Measurements from ENCODE around the gene NFASC.
A peak's percentile ranks its signal among the peaks of the same experiment; 100 is the strongest.

The NFASC gene

DNA sequence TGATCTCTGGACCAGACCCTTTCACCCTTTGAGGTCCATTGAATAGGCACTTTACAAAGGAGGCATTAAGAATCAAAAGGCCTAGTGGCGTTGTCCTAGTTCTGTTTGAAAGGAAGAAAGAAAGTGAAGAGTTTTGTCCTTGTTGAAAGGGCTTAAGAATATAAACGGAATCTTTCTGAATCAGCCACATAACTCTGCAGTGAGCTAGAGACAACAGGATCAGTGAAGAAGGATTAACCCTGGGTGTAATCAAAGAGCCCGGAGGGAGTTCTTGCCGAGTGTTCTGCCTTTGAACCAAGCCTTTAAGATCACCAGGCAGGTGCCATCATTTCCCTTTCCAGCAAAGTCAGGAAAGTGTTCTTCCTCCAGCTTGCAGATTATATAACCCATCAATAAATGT is 117.5 kb downstream of the NFASC start:
- no peak for DNase-seq

DNA sequence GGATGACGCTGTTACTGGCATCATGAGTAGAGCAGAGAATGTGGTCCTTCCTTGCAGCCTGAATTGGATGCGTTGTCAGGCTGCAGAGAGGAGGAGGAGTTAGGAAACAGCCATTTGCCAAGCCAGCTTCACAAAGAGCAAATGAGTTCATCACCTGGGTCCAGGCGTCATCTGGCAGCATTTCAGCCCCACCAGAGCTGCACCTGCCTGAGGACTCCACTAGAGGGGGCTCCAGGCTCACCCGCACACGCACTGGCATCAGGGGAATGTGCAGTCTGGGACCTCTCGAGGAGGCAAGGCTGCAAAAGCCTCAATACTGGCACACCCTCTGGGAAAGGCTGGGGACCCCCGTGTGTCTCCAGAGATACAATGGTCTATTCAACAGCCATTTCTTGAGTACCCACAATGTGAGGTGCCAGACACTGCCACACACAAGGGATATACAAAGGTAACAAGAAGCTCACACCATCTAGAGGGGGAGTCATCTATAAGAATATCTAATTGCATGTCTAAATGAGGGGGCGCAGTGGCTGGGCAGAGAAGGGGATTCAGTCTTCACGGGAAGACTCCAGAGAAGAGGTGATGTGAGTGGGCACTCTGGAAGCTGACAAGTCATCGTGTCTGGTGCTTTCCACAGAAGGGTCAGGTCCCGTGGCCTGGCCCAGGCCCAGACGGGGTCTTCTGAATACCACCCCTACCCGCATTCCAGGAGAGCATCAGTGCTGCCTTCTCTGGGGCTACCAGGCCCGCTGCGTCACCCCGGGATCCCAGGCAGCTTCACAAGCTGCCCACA is 118.8 kb downstream of the NFASC start:
- DNase-seq: peak; percentile 15

- no peak for DNase-seq
These were observed 119.5 kb downstream of the NFASC start for GRCh38 chr1:204990059-204990664.

- DNase-seq: no peak
These were observed 120.2 kb downstream of the NFASC start for GRCh38 chr1:204990721-204991341.

DNA sequence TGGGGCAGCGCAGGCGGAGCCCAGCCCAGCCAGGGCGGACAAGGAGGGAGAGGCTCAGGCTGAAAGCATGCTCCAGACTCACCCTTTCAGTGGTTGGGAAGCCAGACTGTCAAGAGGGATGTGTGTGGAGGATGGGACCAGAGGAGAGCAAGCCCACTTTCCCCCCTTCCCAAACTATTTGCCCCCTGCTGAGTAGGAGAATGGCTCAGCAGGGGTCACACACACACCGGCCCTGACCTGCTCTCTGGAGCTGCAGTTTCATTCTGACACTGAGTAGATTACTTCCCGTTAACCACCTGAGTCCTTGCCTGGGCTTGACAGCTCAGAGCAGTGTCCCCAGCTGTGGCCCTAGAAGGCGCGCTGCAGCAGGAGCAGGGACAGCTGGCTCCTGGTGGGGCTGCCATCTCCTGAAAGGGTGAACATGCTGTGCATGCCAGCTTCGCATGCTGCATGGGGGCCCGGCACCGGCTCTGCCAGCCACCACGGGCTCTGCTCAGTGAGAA is 120.7 kb downstream of the NFASC start:
- no peak for DNase-seq

DNA sequence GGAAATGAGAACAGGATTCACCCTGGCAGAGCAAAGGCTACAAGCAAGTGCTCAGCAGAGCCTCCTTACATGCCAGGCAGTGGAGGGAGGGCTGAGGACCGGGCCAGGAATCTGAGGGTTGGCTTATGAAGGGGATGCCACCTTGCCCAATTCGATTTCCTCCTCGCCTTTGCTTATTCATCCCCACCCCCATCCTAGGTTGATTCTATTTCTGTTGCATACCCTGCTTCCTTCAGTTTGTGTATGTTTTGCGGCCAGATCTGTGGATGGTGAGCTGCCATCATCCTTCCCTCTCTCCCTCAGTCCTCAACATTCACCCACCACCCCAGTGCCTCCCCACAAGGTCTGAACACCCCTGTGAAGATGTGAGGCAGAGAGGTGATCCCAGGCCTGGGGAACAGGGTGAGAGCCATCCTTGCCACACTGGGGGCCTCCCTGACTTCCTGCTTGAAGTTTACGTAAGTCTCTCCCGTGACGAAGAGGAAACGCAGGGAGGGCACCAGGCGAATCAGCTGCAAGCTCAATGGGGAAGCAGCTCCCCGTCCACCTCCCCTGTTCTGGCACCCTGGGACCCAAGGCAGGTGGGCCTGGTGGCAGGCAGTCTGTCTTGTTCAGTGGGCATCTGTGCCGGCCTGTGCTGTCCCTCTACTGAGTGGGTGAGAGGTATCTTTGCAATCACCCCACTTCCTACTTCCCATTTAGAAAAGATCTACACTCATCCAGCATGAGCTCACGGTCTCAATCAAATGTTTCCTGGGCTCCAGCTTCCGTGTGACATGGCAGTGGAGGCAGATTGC is 121.7 kb downstream of the NFASC start:
- DNase-seq: no peak

GRCh38 chr1:204992998-204993314 is 122.3 kb downstream of the NFASC start:
- DNase-seq: no peak

DNA sequence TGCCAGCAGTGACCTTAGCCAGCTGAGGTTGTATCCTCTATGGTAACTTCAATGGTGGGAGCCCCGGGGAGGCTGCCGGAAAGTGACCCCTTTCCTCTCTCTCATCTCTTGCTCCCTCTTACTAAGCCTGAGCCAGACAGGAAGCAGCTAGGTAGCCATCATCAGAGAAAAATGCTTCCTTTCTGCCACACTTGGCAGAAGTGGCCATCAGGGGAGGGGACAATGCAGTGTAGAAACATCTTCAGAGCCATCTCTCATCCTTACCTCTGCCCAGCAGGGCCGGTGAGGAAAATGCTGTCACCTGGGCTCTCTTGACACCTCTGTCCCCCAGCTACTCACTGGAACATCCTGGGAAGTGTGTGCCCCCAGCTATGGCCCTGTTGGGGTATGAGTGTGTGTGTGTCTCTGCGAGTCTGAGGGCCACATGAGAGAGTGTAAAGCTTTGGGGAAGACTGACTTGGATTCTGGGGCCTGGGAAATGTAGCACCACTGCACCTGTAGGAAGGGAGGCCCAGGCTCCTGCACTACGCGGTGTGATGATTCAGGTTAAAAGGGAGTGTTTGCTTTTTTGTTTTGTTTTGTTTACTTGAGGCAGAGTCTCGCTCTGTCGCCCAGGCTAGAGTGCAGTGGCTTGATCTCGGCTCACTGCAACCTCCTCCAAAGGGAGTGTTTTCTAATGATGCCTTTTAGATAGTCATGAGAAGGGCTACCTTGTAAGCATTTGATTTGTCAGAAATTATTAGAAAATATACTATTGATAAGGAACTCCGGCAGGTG is 123.6 kb downstream of the NFASC start:
- DNase-seq: no peak

DNA sequence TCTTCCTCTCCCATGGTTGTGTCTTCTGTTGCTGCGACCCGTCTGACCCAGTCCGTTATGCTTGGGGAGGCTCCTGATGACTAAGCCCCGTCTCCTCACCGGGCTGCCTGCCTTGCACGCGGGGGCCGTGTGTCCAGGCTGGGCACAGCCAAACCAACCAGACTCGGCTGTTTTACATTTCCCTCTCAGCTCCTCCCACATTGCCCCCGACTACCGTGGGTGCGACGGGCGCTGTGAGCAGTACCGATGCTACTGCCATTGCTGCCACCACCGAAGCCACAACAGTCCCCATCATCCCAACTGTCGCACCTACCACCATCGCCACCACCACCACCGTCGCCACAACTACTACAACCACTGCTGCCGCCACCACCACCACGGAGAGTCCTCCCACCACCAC is 126.3 kb downstream of the NFASC start:
- no peak for DNase-seq

DNA sequence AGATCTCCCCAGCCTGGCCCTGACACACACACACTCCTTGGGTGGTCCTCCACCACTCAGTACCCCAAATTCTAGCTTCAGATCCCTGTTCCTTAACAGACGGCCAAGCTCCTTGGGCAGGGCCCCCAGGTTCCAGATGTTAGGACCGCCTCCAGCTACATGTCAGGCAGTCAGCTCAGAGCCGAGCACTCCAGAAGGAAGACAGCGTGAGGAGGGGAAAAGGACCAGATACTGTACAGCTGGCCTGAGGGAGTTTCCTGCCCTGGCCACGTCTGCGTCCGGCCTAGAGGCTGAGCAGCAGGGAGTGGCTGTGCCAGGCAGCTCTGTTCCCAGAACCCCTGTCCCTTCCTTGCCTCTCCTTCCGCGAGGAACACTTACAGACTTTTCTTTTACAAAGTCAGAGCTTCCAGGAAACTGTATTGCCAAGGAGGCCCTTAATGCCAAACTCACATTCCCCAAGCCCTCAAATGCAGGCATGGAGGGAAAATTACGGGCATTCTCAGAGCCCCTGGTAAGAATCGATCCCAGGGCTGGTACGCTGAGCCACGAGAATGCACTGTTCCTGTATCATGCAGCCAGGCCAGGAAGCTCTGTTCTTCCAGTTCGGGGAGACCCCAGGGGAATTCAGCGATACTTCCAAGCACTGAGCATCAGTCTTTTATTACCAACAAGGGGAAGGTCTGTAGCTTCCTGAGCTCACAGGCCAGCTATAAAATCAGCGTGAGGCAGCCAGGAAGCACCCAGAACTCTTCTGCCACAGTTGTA is 127.1 kb downstream of the NFASC start:
- DNase-seq: no peak

DNA sequence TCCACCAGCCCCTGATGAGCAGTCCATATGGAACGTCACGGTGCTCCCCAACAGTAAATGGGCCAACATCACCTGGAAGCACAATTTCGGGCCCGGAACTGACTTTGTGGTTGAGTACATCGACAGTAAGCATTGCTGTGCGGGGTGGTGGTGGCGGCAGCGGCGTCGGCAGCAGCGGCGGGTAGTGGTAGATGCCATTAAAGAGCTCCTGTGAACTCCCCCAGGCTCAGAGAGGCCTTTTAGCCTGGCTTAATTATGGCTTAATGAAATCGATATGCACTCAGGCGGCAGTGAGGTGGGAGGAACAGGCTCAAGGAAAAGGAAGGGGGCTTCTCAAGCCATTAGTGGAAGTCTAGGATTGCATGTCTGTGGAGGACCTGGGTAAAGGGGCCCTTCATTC is 130.5 kb downstream of the NFASC start:
- no peak for DNase-seq

GRCh38 chr1:205002705-205003104 is 132.0 kb downstream of the NFASC start:
- no peak for DNase-seq

GRCh38 chr1:205003358-205004131 is 132.9 kb downstream of the NFASC start:
- no peak for DNase-seq

- DNase-seq: no peak
These were observed 133.7 kb downstream of the NFASC start for GRCh38 chr1:205004351-205004750.

- no peak for DNase-seq
These were observed 138.2 kb downstream of the NFASC start for GRCh38 chr1:205008896-205009295.

- DNase-seq: no peak
These were observed 139.0 kb downstream of the NFASC start for GRCh38 chr1:205009670-205010069.

DNA sequence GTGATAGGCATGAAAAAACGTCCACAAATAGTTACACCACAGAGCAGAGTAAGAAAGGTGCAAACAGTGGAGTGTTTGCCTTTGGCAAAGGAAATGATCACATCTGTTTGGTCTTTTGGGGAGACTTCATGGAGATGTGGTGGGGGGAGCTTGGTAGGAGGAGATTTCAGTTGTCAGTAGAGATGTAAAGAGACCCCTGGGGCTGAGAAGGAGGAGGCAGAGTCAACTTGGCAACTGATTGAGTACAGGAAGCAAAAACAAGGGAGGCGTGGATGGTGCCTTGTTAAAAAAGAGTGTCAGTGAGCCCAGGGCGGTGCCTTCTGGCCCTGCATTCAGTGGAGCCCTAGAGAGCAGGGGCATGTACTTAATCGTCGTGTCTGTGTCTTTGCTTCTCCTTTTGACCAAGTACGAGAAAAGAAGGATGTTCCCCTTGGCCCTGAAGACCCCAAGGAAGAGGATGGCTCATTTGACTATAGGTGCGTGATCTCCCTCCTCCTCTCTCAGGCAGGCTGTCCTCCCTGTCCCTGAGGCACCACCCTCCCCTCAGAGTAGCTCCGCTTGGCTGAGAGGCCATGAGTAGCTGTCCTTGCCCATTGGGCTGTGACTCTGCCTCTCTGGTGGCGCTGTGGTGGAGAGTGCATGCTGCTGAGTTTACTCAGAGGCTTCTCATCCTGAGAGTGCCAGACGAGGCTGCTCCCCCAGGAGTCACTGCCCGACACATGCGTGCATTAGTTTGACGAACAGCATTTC is 141.9 kb downstream of the NFASC start:
- DNase-seq: no peak

DNA sequence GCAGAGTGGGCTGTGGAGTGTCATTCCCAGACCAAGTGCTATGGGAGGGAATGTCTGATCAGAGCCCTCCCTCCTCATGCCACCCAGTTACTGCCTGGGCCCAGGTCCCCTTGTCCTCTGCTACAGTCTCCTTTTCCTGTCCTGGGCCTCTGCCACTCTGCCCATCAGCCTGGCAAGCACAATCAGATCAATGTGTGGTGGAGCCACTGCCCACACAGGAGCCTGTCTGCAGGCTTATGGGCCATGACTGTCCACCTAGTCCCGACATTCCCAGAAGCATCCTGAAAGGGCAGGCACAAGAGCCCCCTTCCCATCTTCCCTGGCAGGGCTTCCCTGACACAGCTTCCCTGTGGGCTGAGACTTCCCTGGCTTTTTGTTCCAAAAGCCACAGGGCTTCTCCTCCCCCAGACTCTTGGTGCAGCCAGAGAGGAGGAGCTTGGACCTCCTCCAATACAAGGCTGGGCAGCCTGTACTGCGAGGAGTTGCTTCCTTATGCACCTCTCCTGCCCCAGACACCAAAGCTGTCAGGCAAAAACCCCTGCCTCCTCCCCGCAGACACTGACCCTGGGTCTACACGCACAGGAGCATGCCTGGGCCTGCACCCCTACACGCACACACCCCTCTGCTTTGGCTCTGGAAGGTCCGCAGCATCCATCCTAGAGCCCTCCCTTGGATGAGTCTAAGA is 143.2 kb downstream of the NFASC start:
- DNase-seq: peak; percentile 68

- no peak for DNase-seq
These were observed 144.1 kb downstream of the NFASC start for GRCh38 chr1:205014783-205015182.

- no peak for DNase-seq
These were observed 144.6 kb downstream of the NFASC start for GRCh38 chr1:205015241-205015640.

All from NCI-H2029 (cell line).